Head of caudate nucleus (tissue), 42 donors: Measurements from ENCODE around the gene PLCB1.
"Not testable (repeated sequence)": the region's sequence is repeated elsewhere in the genome, so short reads cannot be mapped to it uniquely, and the experiment has no call there.

Experiments used
- DNase-seq, 42 donors: peaks; one replicate each; pipeline versions ENCODE4 v3.0.0 to v3.0.0-alpha.2; 2020 to 2021; ENCODE audit warnings: mixed read lengths in 7 of 42
- intact Hi-C: fragments of 100-400 bp; cut with DNase I; formaldehyde crosslinking; loops from one replicate; pipeline ENCODE4 v1.15.0; 2022

The PLCB1 gene

GRCh38 chr20:8350225-8350624 is 218.2 kb downstream of the PLCB1 start:
- intact Hi-C loops, DNase-seq: not testable (repeated sequence)

DNA sequence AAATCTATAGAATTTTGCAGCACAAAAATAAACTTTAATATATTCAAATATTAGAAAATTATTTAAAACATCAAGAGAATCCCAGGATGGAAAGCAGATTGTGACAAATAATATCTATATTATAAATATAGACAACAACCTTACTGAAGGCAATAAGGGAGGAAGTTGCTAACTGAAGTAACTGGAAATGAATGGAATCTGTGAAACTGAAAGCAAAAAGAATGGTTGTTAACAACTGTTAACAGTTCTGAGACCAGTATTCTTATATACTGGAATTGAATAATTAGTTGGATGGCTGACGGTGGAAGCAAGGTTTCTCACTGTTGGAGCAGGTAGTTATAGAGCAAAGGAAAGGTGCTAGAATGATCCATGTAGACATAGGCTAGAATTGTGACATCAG is 220.4 kb downstream of the PLCB1 start:
- intact Hi-C loops: no loop called here
- no peak for DNase-seq

DNA sequence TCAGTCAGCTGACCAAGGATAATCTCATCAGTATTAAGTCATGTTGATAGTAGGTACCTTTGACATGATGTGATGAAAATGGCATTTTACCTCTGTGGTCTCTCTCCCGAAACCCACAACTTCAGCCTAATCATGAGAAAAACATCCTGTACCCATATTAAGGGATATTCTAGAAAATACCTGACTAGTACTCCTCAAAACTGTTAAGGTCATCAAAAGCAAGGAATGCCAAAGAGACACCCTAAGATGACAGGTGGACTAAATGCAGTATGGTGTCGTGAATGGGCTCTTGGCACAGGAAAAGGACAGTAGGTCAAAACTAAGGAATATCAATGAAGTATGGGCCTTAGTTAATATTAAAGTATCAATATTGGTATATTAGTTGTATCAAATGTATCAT is 221.4 kb downstream of the PLCB1 start:
- no peak for DNase-seq
- intact Hi-C loops: no loop called here

DNA sequence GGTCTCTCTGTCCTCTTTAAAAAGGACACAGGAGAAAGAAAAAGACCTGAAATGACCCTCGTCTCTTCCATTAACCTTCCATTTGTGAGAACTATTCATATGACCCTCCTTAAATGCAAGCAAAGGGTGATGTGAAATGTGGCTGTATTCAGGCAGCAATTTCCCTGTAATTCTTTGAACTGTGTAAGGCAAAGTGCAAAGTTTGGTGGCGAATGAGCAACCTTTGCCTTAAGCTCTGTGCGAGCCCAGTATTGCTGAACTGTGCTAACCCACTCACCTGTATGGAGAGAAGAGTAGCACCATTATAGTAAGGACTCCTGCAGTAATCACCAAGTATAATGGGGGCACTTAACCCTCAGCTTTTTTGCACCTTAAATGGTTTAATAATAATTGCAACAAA is 223.4 kb downstream of the PLCB1 start:
- DNase-seq: no peak
- intact Hi-C loops: no loop called here

- intact Hi-C loops: no loop called here
These were observed 224.7 kb downstream of the PLCB1 start for GRCh38 chr20:8356806-8357205.

DNA sequence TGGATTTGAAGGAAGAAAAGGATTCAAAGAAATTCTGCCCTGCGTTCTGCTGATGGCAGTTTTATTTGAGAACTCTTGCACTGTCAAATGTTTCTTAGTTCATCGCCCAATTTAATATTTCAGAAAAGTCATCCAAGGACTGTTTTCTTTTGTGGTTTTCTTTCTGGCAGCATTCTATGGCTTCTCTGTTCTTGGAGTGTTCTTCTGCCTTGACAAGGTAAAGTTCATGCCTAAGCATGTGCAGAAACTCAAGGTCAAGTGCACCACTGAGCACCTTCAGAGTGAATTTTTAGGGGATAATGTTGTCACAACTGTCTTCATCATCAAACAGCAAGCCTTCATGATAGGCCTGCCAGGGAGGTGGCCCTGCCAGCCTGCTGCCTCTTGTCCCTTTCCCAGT is 225.6 kb downstream of the PLCB1 start:
- no peak for DNase-seq
- intact Hi-C loops: no loop called here

More at GRCh38 chr20:8356806-8357205, 224.7 kb downstream of the PLCB1 start:
- DNase-seq: no peak

DNA sequence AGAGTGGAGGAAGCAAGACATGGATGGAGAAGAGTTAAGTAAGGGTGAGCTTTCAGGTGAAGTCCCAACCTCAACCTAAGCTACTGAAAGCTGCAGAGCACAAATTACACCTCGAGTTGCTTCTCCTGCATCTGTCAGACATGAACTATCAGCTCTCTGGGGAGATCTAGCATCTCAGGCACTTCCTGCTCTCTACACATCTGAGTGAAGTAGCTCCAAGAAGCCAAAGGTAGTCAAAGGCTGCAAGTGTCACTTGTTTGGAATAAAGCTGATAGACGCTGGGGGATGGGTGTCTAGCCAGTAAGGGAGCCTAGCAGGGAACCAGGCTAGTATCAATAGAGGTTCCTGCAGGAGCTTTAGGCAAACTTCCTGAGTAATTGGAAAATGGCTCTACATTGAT is 228.0 kb downstream of the PLCB1 start:
- intact Hi-C loops: no loop called here
- DNase-seq: no peak

GRCh38 chr20:8361006-8361652 is 229.1 kb downstream of the PLCB1 start:
- intact Hi-C loops: no loop called here
- DNase-seq: peak in 16 of 42 donors; percentile 10 to 73 (median 36)

GRCh38 chr20:8361779-8362178 is 229.7 kb downstream of the PLCB1 start:
- intact Hi-C loops: no loop called here

DNA sequence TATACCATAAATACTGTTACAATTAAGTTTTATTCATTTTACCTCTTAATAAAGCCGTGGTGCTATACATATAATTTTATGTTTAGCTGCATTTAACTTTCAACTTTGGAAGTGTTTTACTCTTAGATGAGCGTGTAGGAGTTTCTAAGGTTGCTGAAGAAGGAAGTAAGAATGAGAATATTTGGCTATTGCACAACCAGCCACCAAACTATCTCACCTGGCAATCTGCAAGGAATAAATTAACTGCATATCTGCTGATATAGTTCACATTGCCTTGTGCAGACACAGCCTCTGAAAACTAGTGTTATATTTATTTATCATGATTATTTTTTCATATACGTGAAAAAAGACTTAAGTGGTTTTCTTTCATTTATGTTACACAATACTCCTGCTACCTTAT is 230.4 kb downstream of the PLCB1 start:
- DNase-seq: no peak

More at GRCh38 chr20:8361779-8362178, 229.7 kb downstream of the PLCB1 start:
- DNase-seq: no peak

GRCh38 chr20:8363970-8364733 is 232.1 kb downstream of the PLCB1 start:
- intact Hi-C loops: no loop called here
- no peak for DNase-seq

More for the DNA sequence above, 230.4 kb downstream of the PLCB1 start:
- intact Hi-C loops: no loop called here

DNA sequence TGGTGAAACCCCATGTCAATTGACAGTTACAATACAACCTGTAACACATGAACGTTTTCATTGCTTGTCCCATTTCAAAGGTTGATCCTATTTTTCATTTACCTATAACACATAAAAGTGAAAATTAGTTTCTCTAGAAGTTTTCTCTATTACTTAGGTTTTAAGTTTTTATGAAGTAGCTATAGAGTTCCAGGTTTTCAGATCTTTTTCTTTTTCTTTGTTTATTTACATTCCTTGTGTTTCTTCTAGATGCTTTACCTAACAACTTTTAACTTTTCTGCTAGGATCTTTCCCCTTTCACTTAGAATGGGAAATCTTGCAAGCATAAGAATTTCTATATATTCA is 232.6 kb downstream of the PLCB1 start:
- no peak for DNase-seq
- intact Hi-C loops: no loop called here

- DNase-seq: no peak
- intact Hi-C loops: no loop called here
These were observed 233.6 kb downstream of the PLCB1 start for GRCh38 chr20:8365634-8366033.

DNA sequence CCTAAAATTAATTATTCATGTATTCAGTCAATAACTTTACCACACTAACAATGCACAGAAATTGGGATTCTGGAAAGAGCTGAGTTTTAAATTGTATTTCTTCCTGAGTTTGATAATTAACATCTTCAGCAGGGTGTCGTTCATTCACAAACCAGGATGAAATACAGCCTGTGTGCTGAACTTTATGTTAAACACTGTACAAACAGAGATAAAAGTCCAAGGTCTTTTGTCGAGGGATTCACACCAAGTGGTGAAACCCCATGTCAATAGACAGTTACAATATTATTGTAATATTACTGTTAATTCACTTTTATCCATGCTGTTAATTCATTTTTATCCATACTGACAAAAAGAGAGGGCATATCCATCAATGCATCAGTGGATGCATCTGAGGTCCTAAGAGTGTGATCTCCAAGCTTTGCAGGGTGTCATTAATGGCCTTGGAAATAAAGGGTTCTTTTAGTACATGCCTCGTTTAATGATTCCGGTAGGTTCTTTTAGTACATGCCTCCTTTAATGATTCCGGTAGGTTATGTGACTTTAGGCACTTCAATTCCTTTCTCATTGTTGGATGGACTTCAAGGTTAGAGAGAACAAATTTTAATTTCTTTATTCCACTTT is 234.3 kb downstream of the PLCB1 start:
- no peak for DNase-seq
- intact Hi-C loops: no loop called here

DNA sequence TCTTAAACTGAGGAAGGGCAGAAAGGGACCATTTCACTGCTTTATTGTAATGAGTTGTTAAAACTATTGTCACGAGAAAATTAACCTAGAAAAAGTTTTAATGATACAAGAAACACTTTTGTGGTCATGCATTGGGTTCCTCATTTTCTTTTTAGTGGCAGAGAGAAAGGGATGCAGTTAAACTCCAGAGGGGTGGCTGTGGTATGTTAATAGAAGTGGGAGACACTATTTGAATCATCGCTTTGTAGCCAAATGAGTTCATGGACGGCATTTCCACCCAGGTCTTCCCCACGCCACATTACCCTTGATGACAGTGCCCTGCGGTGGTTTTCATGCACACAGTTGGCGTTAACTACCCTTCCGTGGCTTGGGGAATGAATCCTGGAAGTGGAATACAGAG is 235.6 kb downstream of the PLCB1 start:
- no peak for DNase-seq
- intact Hi-C loops: no loop called here

- intact Hi-C loops: no loop called here
- DNase-seq: no peak
These were observed 236.6 kb downstream of the PLCB1 start for GRCh38 chr20:8368670-8369069.

GRCh38 chr20:8369311-8369710 is 237.2 kb downstream of the PLCB1 start:
- intact Hi-C loops: no loop called here

DNA sequence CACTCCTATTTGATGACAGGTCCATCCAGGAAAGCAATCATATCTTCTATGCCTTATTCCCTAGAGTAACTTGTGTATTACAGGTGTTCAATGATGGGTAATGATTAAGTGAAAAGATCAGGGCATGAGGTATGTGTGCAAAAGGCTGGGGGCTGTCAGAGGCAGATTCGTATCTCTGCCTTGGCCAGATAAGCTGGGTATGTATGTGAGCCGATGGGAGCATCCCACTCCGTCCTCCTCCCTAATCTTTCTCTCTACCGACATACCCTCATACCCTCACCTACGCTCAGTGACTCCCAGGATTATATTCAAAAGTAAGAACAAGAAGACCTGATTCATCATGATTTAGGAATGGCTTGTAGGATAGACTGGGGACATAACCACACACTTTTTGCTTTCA is 238.7 kb downstream of the PLCB1 start:
- intact Hi-C loops: no loop called here
- DNase-seq: peak in 5 of 42 donors; percentile 13 to 58 (median 30)

More at GRCh38 chr20:8369311-8369710, 237.2 kb downstream of the PLCB1 start:
- no peak for DNase-seq

DNA sequence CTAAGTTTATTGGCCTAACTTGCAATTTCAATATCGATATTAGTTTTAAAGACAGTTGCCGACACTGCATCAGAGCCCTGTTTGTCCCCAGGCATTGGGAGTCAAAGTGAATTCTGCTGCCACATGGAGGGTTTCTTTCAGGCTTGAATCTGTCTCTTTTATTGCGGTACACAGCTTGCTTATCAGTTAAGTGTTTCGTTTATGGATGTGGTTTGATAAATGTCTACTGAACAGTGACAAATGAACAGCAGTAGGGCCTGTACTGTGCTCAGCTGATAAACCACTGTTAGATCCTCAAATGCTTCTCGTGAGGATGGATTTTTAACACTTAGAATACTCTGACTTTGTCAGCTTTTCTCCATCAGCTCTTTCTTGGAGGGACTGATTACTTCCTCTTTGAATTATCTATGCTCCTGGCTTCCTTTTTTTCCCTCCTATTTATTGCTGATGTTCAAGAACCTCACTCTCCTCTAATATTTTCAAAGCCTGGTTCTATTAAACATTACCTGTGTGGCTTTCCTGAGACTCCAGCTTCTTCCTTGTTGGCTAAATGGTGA is 240.8 kb downstream of the PLCB1 start:
- no peak for DNase-seq
- intact Hi-C loops: no loop called here

- intact Hi-C loops: no loop called here
- DNase-seq: no peak
These were observed 241.5 kb downstream of the PLCB1 start for GRCh38 chr20:8373579-8373978.
